HL-60/S4 (cell line): ENCODE results near the gene HSF2BP.
"Not testable (repeated sequence)": the region's sequence is repeated elsewhere in the genome, so short reads cannot be mapped to it uniquely, and the experiment has no call there.

ENCODE experiments used
- in situ Hi-C: fragments of 300-500 bp; cut with MboI; formaldehyde crosslinking; loops from 2 replicates; pipeline ENCODE4 v1.14.3; 2022; ENCODE audit warnings: low sequenced_read_pairs

The HSF2BP gene

DNA sequence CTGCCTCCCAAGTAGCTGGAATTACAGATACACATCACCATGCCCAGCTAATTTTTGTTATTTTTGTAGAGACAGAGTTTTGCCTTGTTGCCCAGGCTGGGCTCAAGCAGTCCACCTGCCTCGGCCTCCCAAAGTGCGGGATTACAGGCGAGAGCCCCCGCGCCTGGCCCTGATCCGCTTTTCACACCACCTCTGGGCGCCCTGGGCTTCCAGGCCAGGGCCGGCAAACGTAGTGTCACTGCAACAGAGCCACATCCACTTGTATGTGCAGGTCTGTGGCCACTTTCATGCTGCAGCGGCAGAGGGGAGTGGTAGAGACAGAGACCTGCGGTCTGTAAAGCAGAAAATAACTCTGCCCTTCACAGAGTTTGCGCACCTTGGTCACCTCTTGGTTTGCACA, 29.6 kb upstream of the HSF2BP start:
- in situ Hi-C loops: no loop called here

DNA sequence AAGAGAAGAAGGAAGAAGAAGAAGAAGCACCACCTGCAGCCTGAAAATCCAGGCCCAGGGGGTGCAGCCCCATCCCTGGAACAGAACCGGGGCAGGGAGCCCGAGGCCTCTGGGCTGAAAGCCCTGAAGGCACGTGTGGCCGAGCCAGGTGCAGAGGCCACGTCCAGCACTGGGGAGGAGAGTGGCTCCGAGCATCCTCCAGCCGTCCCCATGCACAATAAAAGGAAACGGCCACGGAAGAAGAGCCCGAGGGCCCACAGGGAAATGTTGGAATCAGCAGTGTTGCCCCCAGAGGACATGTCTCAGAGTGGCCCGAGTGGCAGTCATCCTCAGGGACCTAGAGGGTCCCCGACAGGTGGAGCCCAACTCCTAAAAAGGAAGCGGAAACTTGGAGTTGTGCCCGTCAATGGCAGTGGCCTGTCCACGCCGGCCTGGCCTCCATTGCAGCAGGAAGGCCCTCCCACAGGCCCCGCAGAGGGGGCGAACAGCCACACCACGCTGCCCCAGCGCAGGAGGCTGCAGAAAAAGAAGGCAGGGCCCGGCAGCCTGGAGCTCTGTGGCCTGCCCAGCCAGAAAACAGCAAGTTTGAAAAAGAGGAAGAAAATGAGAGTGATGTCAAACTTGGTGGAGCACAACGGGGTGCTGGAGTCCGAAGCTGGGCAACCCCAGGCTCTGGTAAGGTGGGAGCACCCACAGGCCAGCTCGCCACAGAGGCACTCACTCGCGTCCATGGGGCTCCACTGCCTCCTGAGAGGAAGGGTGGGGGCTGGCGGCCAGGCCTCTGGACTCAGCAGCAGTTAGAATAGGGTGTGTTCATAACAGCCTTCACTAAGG, 28.5 kb upstream of the HSF2BP start:
- in situ Hi-C loops: no loop called here

DNA sequence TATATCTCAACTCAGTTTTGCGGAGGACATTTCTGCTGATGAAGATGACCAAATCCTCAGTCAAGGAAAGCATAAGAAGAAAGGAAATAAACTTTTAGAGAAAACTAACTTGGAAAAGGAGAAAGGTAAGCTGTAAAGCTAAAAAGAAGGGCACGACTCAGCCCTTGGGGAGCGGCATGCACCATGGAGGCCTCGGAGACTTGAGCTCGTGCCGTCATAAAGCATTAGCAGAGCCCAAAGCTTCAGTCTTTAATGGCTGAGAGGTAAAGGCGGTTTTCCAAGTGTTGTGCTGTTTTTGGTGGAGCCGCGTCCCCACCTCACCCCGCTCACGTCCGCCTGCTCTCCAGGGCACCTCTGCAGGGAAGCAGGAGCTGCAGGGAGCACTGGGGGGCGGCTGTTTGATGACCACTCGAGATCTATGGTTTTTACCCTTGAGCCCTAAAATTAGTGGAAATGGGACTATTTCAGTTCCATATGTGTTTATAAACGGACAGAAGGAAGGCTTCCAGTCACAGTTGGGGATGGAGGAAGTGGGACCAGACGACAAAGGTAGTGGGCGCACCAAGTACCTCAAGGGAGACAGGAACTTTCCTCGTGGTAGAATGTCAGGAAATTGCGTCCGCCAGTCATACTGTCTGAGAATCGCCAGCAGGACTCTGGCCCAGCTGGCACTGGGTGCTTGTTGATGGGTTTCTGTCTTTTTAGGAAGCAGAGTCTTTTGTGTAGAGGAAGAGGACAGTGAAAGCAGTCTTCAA, 27.7 kb upstream of the HSF2BP start:
- in situ Hi-C loops: no loop called here

DNA sequence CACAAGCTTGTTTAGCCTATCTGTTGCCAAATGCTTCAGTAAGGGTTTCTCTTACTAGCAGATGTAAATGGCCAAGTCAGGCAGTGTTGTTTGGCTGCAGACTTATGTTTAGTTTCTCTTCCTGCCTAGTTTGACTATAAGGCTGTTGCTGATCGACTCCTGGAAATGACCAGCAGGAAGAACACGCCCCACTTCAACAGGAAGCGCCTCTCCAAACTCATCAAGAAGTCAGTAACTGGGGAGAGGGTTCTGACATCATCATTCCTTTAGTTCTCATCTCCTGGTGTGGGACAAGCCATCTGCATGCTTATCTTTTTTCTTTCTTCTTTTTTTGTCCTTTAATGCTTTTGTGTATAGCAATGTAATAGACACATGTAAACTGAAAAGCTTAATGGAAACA, 25.1 kb upstream of the HSF2BP start:
- in situ Hi-C loops: no loop called here

DNA sequence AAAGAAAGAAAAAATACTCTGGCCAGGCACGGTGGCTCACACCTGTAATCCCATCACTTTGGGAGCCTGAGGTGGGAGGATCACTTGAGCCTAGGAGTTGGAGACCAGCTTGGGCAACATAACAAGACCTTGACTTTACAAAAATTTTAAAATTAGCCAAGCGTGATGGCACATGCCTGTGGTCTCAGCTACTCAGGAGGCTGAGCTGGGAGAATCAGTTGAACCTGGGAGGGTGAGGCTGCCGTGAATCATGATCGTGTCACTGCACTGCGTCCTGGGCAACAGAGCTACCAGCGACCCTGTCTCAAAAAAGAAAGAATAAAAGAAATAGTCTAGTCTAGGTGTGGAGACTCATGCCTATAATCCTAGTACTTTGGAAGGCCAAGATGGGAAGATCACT, 22.4 kb upstream of the HSF2BP start:
- in situ Hi-C loops: no loop called here

DNA sequence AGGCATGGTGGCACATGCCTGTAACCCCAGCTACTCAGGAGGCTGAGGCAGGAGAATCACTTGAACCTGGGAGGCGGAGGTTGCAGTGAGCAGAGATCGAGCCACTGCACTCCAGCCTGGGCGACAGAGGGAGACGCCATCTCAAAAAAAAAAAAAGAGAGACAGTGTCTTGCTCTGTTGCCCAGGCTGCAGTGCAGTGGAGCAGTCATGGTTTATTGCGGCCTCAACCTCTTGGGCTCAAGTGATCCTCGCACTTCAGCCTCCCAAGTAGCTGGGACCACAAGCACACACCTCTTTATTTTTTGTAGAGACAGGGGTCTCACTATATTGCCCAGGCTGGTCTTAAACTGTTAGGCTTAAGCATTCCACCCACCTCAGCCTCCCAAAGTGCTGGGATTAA, 21.1 kb upstream of the HSF2BP start:
- in situ Hi-C loops: not testable (repeated sequence)

DNA sequence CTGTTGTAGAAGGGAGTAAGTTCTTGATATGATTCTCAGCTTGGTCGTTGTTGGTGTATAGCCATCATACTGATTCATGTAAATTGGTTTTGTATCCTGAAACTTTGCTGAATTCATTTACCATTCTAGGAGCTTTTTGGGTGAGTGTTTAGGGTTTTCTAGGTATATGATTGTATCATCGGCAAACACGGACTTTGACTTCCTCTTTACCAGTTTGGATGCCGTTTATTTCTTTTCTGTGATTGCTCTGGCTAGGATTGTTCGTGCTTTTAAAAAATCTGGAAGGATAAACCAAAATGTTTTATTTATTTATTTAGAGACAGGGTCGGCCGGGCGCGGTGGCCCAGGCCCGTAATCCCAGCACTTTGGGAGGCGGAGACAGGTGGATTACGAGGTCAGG, 20.7 kb upstream of the HSF2BP start:
- in situ Hi-C loops: no loop called here

DNA sequence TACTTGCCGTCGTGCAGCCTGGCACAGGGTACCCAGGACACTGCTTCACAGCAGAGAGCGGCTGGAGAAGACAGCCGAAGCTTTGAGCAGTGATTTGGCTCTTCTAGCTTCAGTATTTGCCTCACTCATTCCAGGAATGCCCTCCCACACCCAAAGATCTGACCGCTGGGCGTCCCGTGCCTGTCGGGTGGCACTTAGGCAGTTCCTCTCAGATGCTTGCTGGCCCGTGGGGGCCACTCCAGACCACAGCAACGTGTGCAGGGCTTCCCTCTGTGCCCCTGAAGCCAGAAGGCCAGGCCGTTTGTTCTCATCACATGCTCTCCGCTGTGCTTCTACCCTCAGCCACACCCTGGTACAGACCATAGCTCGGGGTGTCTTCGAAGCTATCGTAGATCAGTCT, 17.1 kb upstream of the HSF2BP start:
- in situ Hi-C loops: no loop called here

DNA sequence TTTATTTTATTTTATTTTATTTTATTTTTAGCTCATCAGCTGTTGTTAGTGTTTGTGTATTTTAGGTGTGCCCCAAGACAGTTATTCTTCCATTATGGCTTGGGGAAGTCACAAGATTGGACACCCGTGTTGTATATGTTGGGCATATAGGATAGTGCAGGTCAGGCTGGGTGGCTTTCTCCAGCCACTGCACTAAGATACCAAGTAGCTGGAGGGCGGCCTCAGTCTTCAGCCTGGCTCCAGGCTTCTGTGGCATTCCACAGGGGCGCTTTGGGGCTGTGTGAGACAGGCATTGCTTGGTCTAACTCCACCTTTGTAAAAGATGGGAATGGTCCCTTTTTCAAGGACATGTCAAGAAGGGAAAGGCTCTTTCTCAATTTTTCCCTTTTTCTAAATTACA, 16.6 kb upstream of the HSF2BP start:
- in situ Hi-C loops: no loop called here

DNA sequence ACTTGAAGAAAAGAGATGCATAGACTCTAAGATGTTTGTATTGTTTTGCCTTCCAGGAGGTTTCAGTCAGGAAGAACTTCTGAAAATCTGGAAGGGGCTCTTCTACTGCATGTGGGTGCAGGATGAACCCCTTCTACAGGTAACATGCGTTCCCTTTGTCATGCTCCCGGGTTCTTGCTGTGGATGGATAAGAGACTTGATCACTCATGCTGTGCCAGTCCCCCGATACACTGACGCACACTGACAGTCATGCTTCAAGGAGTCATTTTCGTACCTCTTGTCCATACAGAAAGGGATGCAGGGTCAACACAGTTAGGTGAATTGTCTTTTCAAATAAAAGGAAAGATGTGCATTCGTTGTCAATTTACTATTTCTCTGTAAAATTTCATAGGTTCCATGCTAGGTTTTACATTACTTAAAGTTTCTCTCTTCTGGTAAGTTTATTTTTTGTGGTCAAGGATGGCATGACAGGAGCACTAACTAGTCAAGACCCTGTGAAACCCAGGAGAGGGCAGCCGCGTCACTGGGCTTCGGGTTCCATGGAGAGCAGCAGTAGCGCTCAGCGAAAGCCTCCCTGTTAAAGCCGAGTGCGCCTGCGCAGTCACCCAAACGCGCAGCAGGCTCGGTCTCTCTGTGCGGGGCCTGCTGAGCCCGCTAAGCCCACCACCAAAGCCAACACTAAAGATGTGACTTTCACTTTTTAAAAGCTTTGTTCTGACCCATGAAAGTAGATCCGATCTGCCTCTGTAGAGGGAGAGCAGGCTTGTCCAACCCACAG, 10.7 kb upstream of the HSF2BP start:
- in situ Hi-C loops: loop anchor here (10.0 kb wide), 1 partner anchor 55 kb away; no protein-coding TSS in a partner anchor

DNA sequence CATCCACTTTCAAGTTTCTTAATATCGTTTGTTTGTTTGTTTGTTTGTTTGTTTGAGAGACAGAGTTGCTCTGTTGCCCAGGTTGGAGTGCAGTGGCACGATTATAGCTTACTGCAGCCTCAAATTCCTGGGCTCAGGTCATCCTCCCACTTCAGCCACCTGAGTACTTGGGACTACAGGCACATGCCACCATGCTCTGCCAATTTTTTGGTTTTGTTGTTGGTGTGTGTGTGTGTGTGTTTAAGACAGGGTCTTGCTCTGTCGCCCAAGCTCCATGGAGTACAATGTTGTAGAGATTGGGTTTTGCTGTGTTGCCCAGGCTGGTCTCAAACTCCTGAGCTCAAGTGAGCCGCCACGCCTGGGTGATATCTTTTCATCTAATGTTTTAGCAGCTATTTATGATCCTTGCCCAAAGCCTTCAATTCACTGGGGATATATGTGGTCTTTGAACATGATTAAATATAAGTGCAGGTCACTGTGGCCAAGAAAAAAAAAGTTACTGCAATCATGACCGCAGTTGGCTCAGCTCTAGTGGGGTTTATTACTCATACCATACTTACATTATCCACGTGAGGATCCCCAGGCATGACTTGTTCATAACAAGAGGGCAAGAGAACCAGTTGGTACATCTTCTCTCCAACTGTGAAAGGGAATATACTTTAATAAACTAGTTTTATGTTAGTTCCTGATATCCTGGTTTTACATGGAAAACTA, 8.1 kb upstream of the HSF2BP start:
- in situ Hi-C loops: loop anchor here (10.0 kb wide), 1 partner anchor 57 kb away; no protein-coding TSS in a partner anchor

DNA sequence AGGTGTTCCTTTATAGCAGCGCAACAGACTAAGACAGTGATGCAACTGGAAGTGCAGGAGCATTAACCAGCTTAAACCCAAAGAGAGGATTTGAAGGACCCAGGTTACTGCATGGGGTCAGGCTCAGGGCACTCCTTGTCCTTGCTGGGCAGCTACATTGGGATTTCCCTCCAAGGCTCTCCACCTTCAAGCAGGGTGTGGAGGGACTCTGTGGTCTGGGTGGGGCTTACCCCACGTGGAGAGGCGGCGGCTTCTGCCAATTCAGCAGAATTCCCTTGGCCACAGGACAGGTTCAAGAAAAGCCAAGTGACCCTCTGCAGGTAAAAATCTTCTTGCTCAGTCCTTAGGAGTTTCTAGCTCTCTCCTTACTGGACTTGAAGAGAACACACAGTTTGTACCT, 6.6 kb upstream of the HSF2BP start:
- in situ Hi-C loops: loop anchor here (10.0 kb wide), 1 partner anchor 59 kb away; no protein-coding TSS in a partner anchor

DNA sequence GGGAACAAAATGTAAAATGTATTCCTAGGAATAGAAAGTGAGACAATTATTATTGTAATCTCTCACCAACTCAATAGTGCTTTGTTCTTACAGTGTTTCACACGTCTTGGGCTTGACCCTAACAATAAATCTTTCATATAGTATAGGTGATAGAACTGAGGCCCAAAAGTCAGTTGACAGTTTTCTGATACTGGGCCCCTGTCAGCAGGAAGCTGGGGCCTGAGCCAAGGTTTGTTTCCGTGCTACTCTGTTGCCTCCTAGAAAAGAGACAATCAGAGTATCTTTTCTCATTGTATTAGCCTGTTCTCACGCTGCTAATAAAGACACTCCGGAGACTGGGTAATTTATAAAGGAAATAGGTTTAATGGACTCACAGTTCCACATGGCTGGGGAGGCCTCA, 5.1 kb upstream of the HSF2BP start:
- in situ Hi-C loops: loop anchor here (10.0 kb wide), 1 partner anchor 60 kb away; no protein-coding TSS in a partner anchor

DNA sequence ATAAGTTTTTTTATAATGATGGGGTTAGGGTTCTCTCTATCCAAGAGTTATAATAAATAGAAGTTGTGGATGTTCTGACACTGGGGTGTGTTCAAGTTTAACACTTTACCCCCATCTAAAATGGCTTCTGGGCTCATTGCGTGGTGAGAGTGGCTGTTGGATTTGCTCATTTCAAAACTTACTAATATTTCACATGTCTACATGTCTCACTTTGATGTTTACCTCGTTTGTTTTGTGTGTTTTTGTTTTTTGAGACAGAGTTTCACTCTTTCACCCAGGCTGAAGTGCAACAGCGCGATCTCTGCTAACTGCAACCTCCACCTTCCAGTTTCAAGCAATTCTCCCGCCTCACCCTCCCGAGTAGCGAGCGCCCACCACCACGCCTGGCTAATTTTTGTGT, 3.7 kb upstream of the HSF2BP start:
- in situ Hi-C loops: loop anchor here (10.0 kb wide), 1 partner anchor 62 kb away; no protein-coding TSS in a partner anchor

DNA sequence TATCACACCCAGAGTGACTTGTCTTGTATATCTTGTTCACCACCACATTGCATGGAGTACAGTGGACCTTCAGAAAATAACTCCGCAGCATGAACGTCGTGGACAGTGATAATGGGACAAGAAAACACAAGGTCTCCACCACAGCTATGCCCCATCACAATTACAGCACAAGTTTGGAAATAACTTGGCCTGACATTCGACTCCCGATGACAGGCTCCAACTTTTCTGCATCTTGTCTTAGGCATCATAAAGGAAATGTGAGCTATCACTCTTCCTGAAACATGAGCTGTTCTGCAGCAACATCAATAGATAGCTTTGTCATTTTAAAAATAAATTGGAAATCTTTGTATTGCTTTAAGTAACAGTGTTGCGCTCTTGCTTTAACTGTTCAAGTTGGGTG, 3.0 kb upstream of the HSF2BP start:
- in situ Hi-C loops: loop anchor here (10.0 kb wide), 1 partner anchor 63 kb away; no protein-coding TSS in a partner anchor

DNA sequence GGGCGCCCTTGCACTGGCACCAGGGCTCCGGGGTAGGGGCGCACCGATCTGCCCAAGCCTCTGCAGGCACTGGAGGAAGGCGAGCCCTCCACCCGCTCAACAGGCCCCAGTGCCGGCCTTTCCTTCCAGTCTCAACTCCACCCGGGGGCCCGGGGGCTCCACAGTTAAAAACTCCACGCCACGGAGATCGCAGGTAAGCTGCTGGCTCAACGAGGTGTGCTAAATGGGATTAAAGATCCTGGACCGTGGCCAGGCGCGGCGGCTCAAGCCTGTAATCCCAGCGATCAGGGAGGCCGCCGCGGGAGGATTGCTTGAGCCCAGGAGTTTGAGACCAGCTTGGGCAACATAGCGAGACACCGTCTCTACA, 536 bp downstream of the HSF2BP start:
- in situ Hi-C loops: no loop called here

DNA sequence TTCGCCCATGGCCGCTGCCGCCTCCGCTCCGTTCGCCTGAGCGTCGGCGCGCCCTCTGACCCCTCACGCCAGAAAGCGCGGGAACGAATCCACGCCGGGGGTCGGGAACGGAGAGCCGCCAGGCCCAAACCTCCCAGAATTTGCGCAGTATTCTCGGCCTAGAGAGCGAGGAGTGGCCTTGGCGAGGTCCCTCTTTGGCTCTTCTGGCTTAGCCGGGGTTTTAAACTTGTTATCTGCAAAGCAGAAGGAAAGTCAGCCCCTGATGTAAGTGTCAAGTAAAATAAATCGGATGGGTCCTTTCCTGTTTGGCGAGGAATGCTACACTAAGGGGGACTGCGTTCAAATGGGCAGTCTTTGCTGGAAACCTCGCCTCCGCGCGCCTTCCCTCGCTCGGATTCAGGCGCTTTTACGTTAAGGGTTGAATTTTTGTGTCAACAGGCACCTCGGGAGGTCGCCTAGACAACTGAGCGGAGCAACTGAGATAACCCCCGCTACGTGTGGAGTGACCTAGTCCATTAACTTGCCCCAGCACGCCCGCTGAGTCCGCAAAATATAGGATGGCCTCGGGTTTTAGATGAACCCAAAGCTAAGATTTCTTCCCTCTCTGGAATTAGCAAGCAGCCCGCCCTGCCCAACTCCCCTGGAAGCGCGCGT, 1.1 kb downstream of the HSF2BP start:
- in situ Hi-C loops: no loop called here

DNA sequence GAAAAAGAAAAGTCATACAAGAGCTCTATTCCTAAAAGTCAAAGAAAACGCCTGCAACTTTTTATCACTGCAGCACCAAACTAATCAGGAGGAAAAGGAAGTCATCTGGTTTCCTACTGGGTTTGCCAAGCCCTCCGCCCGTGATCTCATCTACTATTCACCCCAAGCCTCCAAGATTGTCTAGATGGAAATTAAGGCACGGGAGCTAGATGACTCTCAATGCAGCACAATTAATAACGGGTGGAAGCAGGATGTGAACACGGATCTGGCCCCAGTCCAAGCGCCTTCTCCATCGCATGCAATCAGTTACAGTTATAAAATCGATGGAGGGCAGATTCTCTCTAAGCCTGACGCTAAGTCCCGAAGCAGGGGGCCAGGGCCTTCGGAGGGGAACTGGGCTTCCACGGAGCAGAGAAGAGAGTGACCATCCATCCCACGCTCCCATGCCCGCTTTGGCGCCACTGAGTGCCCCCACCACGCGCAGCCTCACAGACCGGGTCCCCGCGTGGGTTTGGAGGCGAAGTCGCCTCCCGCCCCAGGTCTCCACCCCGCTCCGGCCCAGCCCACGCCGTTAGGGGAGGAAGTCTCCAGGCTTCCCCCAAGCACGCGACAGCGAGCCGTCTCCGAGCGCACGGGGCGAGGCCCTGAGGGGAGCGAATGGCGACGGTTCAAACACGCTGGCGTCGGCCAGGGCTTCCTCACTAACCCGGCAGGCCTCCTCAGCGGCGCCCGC, 1.8 kb downstream of the HSF2BP start:
- in situ Hi-C loops: no loop called here

DNA sequence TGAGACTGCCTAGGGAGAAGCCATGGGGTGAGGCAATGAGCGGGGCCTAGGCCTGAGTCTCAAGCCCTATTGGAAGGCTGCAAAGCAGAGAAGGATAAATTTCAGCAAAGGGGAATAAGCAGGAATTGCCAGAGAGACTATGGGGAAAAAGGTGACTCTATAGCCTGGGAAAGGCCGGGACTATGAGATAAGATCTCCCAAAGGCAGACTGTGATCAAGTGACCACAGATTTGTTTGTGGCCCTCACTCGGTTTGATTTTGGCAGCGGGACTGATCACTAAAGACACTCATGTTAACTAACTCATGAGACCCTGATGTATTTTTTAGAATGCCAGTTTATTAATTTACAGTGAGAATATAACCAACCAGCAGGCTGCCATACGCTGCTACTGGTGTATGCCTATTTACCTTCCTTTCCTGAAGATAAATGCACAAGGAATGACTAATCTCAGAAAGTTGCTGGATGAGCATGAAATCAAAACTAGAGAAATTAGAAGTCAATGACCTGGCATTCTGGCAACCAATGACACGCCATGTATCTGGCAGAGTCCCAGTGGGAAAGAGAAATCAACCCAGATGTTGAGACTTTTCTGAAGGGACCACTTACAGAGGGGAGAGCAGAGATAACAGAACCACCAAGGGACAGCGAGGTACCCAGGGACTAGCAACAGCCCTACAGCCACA, 4.3 kb downstream of the HSF2BP start:
- in situ Hi-C loops: no loop called here
